CMK (cell line): ENCODE data around the gene DEPDC1B.
"Not testable (repeated sequence)": the region's sequence is repeated elsewhere in the genome, so short reads cannot be mapped to it uniquely, and the experiment has no call there.

Experiments
- DNase-seq: peaks from one replicate; pipeline ENCODE4 v3.0.0-alpha.2; 2010; ENCODE audit warnings: low read depth

Gene DEPDC1B

GRCh38 chr5:60699609-60700415 is at the start of gene DEPDC1B:
Gene DEPDC1B (minus strand): TSS chr5:60700166. CDS start chr5:60700093, 73 bp downstream.
- DNase-seq: peak; percentile 48

- no peak for DNase-seq
These were observed 44.7 kb upstream of the DEPDC1B start for GRCh38 chr5:60744682-60745081.

- DNase-seq: no peak
These were observed 43.7 kb upstream of the DEPDC1B start for GRCh38 chr5:60743511-60744314.

- DNase-seq: no peak
These were observed 40.4 kb upstream of the DEPDC1B start for GRCh38 chr5:60740322-60740721.

GRCh38 chr5:60738933-60739332 is 39.0 kb upstream of the DEPDC1B start:
- no peak for DNase-seq

- no peak for DNase-seq
These were observed 38.5 kb upstream of the DEPDC1B start for GRCh38 chr5:60738461-60738860.

GRCh38 chr5:60730858-60731257 is 30.9 kb upstream of the DEPDC1B start:
- not testable (repeated sequence) for DNase-seq

GRCh38 chr5:60727033-60727679 is 27.2 kb upstream of the DEPDC1B start:
- no peak for DNase-seq

- no peak for DNase-seq
These were observed 24.2 kb upstream of the DEPDC1B start for GRCh38 chr5:60724126-60724525.

- no peak for DNase-seq
These were observed 22.4 kb upstream of the DEPDC1B start for GRCh38 chr5:60722416-60722815.

GRCh38 chr5:60719329-60719728 is 19.4 kb upstream of the DEPDC1B start:
- DNase-seq: no peak

GRCh38 chr5:60718166-60718892 is 18.4 kb upstream of the DEPDC1B start:
- no peak for DNase-seq

- not testable (repeated sequence) for DNase-seq
These were observed 15.4 kb upstream of the DEPDC1B start for GRCh38 chr5:60715201-60715928.

GRCh38 chr5:60712950-60713349 is 13.0 kb upstream of the DEPDC1B start:
- DNase-seq: no peak

- DNase-seq: not testable (repeated sequence)
These were observed 11.9 kb upstream of the DEPDC1B start for GRCh38 chr5:60711892-60712291.

GRCh38 chr5:60710362-60710761 is 10.4 kb upstream of the DEPDC1B start:
- no peak for DNase-seq

- no peak for DNase-seq
These were observed 5.2 kb upstream of the DEPDC1B start for GRCh38 chr5:60705144-60705543.

- DNase-seq: no peak
These were observed 4.0 kb upstream of the DEPDC1B start for GRCh38 chr5:60703944-60704343.

- no peak for DNase-seq
These were observed 1.5 kb upstream of the DEPDC1B start for GRCh38 chr5:60701321-60701968.

GRCh38 chr5:60700416-60700757 is 421 bp upstream of the DEPDC1B start:
- DNase-seq: no peak

- no peak for DNase-seq
These were observed 718 bp downstream of the DEPDC1B start for GRCh38 chr5:60699288-60699608.
